Activated naive CD8-positive, alpha-beta T cell treated with anti-CD3 and anti-CD28 coated beads, Interleukin-2, amount 50 U/mL, for 16 hours (primary cell): Measurements from ENCODE around the gene NFKB2.

ENCODE experiments used
- DNase-seq: peaks from one replicate; pipeline ENCODE4 v3.0.0-alpha.2; 2020; ENCODE audit warnings: low read depth, low spot score

NFKB2 gene

GRCh38 chr10:102395400-102396316 is at the start of gene NFKB2:
Gene NFKB2 (plus strand): TSS chr10:102395705. CDS start chr10:102395960, 255 bp downstream.
- DNase-seq, result peak; percentile 79

DNA sequence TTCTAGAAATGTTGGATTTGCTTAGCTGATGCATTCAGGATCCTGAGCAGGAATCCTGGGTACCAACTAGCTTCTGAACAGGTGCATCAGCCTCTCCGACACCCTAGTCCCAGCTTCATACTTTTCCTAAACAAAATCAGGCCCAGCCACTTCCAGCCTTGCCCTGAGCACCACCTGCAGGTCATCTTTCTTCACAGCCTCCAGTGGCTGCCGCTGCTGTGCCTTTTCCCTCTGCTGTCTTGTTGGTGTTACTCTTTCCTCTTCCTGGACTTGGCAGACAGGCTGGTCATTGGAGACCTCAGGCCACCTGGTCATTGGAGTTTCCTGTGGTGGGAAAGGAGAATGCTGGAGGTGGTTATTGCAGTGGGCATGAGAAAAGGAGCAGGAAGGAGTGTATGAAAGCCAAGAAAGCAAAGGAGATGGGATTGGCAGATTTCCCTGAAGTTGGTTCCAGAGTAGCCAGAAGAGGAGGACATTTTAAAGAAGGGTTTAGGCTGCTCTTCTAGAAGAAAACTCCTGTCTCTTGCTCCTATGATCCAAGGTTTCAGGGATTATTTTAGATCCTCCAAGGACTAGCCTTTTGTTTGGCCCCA is 48.2 kb upstream of the NFKB2 start:
- DNase-seq, result no peak

DNA sequence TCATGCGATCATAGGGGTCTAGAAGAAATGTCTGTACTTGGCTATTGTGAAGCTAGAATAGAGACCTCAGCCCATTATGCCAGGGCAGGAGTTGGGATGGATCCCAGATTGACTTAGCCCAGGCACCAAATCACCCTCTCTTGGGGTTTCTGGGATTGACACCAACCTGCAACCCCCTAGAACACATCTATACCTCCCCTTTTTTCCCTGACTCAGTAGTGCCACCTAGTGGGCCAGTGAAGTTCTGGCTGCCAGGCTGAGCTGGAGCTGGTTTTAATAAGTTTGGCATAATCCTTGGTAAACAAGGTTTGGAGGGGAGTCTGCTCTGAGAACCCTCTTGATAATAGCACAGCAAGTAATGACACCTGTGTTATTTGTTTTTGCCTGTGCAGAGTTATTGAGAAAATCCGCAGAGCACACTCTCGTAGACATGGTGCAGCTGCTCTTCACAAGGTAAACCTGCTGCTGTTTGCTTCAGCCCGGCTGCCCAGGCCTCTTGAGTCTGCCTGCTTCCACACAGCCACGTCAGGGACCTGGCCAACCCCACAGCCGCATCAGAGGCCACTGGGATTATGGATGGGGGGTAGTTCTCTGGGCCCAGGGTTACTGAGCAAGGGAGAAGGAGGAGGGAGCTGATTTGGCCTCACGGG is 43.3 kb upstream of the NFKB2 start:
- peak; percentile 61 for DNase-seq

DNA sequence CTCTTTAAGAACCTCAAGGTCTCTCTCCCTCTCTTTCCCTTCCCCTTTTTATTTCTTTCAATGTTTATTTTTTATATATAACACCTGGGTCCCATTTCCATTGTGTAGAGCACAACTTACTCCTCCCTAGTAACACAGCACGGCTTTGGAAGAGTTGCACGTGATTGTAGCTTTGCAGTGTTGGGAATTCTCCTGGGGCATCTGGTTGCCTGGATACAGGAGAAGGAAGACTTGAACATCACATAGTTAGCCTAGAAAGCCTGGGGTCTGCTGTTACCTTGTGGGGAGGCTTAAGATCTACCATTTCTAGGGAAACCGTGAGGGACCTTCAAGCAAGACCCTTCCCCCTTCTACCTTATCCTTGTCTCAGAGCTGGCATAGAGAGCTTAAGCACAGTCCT is 41.1 kb upstream of the NFKB2 start:
- DNase-seq, result no peak

DNA sequence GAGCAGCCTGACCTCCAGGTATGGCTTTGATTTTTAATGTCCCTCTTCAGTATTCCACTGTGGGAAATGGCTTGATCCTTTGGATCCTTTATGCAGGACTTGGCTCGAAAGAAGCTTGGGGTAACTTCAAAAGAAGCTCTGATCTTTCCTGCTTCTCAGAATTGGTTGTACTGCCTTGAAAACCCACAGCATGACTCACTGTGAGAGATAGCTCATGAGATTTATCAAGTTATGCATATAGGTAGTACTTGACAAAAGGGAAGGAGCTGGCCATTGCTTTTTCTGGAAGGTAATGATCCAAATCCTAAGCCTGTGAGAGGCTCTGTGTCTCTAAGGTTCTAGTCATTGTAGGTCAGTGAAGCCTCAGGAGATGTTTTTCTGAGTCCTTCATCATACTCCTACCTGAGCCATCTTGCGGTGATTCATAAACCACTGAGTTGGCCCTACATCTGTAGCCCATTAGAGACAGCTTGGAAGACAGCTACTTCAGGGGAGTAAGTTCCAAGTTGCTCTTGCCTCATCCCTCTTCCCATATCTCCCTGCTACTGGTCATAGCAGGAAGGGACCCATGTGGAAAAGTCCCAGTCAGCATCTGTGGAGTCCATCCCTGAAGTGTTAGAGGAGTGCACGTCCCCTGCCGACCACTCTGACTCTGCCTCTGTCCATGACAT is 36.7 kb upstream of the NFKB2 start:
- no peak for DNase-seq

DNA sequence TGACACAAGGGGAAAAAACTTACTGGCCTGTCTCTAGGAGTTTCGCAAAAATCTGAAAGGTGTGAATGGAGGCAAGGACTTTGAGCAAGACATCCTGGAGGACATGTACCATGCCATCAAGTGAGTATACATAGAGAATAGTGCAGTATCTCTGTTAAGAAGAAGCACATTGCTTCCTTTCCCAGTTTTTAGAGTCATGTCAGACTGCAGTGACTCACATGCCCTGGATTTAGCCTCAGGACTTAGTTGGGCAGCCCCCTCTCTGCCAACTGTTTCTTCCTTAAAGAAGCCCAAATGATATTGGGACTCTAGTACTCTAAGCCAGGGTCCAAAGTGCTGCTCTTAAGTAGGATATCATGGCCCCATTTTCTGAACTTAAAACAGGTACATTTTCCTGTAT is 28.1 kb upstream of the NFKB2 start:
- no peak for DNase-seq

DNA sequence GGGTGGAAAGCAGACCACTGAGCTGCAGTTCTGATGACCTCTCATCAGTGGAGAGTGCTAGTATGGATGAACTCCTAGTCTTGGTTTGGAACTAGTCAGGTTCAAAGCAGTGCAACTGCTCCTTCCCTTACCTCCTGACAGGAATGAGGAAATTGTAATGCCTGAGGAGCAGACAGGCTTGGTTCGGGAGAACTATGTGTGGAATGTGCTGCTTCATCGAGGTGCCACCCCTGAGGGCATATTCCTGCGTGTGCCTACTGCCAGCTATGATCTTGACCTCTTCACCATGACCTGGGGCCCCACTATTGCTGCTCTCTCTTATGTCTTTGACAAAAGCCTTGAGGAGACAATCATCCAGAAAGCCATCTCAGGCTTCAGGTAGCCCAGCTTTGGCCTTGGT is 27.4 kb upstream of the NFKB2 start:
- DNase-seq, result no peak

DNA sequence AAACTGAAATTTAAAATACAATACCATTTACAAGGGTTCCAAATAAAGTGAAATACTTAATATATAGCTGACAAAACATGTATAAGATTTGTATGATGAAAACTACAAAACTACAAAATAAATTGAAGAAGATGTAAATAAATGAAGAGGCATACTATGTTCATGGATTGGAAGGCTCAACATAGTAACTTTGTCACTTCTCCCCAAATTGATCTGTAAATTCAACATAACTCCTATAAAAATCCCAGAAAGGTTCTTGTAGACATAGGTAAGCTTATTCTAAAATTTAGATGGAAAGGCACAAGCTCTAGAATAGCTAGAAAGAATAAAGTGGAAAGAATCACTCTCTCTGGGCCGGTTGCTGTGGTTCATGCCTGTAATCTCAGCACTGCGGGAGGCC is 24.2 kb upstream of the NFKB2 start:
- no peak for DNase-seq

- no peak for DNase-seq
Observed at GRCh38 chr10:102375250-102375649, 20.3 kb upstream of the NFKB2 start.

DNA sequence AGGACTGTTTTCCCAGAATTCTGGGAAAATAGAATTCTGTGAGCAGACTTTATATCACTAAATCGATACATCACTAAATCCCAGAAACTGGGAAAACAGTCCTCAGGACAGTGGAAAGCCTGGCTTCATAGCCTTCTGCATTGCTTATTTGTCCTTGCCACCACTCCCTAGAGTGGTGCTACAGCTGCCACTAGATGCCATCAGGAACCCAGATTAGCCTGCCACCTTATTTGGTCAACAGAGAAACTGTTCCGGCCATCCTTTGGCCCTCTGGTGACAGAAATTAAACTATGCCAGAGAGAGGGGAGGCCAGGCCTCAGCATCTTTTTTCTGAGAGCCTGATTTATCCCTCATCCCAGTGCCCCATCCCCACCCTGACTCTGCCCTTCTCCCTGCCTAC is 19.6 kb upstream of the NFKB2 start:
- DNase-seq, result no peak

DNA sequence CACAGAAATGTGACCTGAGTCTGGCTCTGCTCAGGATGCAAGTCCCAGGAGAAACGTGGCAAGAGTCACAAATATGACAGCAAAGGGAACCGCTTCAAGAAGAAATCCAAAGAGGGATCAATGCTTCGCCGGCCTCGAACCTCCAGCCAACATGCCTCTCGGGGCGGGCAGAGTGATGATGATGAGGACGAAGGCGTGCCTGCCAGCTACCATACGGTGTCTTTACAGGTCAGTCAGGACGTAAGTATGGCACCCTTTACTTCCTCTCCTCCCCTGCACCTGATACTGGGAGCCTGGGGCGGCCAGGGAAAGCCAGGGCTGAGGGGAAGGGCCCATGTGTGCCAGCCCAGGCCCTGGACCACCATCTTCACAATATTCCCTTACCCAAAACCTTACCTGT is 18.6 kb upstream of the NFKB2 start:
- no peak for DNase-seq

DNA sequence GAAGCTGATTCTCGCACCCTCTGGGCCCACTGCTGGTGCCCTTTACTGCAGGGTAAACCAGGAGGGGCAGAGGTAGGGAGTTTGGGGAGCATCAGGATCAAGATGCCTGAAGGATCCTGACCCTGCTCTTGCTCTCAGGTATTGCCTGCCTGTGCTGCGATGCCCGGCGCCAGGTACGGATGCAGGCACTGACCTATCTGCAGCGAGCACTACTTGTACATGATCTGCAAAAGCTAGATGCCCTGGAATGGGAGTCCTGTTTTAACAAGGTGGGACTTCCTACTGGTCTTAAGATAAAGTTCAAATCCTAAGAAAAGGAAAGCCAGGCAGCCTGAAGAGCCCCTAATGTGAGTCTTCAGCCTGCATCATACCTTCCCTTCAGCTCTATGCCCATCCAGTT is 16.1 kb upstream of the NFKB2 start:
- no peak for DNase-seq

- no peak for DNase-seq
Observed at GRCh38 chr10:102381983-102382382, 13.5 kb upstream of the NFKB2 start.

DNA sequence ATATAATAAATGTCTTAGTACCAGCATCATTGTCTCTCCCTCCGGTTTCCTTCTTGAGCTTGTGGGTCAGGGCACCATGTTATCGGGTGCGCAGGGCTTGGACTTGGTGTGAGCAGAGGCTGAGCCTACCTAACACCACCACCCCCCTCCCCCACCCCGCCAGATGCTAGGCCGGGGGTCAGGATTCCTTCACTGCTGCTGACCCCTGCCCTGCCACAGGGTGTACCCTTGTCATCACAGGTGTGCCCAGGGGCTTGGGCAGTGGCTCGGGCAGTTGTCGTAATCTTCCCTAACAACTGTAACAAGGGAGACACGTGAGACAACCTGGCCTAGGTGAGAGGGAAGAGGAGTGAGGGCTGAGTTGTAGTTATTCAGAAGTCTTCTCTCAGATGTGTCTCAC is 12.6 kb upstream of the NFKB2 start:
- DNase-seq, result no peak

DNA sequence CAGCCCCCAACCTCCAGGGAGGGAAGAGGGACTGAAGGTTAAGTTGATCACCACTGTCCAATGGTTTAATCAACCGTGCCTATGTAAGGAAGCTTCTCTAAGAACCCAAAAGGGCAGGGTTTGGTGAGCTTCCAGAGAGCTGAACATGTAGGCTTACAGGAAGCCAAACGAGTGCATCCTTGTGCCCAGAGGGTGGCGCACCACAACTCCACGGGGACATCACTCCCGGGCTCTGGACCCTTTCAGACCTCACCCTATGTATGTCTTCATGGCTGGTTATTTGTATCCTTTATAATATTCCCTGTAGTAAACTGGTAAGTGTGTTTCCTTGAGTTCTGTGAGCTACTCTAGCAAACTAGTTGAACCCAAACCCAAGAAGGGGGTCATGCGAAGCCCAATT is 11.5 kb upstream of the NFKB2 start:
- DNase-seq, result no peak

DNA sequence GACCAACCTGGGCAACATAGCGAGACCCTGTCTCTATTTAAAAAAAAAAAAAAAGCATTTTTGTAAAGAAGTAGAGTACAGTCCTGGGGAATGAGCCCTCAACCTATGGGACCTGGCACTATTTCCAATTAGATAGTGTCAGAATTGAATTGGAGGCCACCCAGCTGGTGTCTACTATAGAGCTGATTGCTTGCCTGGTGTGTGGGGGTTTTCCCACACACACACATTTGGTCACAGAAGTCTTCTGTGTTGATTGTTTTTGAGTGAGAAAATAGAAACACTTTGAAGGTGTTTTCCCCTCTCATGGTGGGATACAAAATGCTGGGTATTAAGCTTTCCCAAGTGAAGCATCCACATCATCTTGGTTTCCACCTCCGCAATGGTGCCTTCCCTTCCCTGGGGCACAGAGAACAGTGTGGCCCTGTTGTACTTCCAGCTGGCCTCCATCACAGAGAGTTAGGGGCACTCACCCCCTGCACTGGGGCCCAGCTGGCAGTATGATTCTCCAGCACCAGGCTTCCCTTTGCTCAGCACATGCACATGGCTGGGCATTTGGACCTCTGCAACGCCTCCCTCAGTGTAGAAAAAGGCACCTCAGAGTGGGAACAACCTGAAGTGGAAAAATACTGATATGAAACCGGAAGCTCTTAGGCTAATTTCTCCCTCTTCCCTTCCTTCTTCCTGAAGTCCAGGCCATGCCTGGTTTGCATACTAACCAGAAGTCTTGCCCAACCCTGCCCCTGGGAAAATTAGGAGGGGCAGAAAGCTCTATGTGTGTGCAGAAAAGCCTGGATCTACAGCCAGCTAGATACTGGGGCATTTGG is 10.7 kb upstream of the NFKB2 start:
- DNase-seq, result no peak

DNA sequence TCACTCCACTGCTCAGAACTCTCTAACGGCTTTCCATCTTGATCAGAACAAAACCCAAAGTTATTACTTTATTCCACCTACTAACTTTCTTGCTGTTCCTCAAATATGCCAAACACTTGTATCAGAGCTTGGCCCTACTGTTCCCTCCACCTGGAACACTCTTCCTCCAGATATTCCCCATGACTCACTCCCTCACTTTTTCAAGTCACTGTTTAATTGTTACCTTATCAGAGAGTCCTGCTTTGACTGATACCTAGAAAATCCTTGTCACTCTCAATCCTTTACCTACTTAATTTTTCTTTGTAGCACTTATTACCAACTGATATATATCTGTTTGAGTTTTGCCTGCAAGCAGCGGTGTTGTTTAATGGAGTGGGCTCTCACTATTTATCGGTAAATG is 5.6 kb upstream of the NFKB2 start:
- no peak for DNase-seq

DNA sequence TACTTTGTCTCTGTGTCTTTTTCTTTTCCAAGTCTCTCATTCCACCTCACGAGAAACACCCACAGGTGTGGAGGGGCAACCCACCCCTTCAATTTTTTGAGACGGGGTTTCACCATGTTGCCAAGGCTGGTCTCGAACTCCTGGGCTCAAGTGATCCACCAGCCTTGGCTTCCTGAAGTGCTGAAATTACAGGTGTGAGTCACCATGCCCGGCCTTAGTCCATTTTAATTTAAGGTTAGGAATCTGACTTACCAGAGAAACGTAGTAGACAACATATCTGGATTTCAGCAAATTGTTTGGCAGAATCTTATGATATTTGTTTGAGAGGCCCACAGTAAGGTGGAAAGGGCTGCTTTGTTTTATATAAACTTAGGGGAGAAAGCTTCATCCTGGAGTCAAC is 3.2 kb upstream of the NFKB2 start:
- DNase-seq, result no peak

- no peak for DNase-seq
Observed at GRCh38 chr10:102393411-102394078, 2.0 kb upstream of the NFKB2 start.

DNA sequence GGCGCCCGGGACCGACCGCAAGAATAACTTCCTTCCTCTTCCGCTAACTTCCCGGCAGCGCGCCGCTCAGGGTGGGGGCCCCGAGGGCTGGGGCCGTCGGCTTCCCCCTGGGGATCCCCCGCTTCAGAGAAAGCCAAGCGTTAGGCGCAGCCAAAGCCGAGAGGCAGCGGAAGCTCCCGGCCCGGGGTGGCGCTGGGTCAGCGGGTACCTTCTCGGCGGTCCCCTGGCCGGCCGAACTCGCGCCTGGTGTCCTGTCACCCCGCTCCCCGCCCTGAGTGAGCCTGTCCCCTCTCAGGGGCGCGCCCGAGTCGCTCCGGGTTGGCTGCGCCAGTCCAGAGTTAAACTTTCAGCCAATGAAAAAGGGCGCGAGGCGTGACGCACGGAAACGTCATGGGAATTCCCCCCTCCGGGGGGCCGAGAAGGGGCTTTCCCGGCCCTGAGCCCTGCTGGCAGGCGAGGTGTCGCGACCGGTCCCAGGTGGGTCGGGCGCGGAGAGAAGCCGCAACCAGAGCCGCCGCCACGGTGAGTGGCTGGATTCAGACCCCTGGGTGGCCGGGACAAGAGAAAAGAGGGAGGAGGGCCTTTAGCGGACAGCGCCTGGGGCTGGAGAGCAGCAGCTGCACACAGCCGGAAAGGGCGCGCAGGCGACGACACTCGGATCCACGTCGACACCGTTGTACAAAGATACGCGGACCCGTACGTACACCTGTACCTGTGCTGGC is 1.3 kb upstream of the NFKB2 start:
- DNase-seq, result peak; percentile 98
